HT-29 (cell line): ENCODE measurements around the gene FBXL15. TPM values are rescaled to one million over a fixed set of nuclear protein-coding genes. Genes with fewer than 3 reads are reported as not detected.
A peak's percentile ranks its signal among the peaks of the same experiment; 100 is the strongest.

Experiments
- DNase-seq: peaks from one replicate; pipeline ENCODE4 v3.0.0-alpha.2; 2015; ENCODE audit warnings: low spot score
- total RNA-seq: library from RNA; depleted of rRNA; stranded (reverse); fragments of >200 nt; shearing (Covaris generic); gene quantifications from 2 replicates; pipeline ENCODE4 v1.2.3, GENCODE V29; 2014

Gene FBXL15
- total RNA-seq, 1 experiment from 2014 or later, result 25.5 TPM

DNA sequence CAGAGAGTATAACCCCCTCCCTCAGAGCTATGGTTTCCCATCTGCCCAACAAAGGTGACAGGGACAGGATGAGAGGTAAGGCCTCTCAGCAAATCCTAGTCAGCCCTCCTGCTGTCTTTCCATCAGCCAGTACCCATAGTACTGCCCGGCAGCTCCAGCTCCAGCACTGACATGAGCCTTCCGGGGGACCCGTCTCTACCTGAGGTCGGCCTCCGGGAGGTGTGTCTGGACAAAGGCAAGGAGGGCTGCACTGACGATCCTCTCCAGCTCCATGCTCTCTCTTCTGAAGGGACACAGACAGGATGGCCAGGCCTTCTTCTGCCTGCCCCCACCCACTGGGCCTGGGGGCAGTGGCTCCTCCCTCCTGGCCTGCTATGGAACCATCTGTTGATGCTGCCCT, 4.3 kb downstream of the FBXL15 start:
- no peak for DNase-seq

DNA sequence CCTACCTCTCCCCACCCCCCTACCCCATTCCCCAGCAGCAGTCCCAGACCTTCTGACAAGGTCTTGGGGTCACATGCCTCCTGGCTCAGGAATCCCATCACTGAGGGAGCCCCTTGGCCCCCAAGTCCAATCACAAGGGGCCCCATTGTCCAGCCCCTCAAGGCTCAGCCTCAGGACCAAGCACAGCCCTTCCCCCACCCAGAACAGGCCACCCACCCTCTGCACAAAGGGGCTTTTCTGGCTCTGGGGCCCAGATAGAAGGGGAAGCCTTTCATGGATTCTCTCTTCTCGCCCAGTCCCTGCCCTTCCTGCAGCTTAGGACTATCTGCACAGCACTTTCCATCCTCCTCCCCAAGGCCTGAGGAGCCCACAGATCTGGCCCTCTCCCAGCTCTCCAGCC, 4.8 kb downstream of the FBXL15 start:
- DNase-seq, result no peak

DNA sequence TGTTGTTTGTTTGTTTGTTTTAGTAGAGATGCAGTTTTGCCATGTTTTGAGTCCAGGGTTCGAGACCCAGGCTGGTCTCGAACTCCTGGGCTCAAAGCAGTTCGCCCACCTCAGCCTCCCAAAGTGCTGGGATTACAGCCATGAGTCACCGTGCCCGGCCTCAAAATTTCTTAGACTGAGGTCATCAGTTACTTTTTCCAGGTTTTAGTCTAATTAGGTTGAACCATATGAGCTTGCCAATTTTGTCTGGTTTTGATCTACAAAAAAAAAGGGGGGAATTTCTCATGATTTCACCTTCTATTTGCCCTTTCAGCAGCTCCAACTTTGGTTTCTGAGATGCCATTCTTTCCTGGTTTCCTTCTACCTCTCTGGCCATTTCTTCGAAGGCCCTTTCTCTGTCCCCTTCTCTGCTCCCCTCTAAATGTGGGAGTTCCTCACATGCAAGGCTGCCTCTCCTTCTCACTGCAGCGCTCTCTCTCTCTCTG, 6.2 kb downstream of the FBXL15 start:
- DNase-seq, result no peak

DNA sequence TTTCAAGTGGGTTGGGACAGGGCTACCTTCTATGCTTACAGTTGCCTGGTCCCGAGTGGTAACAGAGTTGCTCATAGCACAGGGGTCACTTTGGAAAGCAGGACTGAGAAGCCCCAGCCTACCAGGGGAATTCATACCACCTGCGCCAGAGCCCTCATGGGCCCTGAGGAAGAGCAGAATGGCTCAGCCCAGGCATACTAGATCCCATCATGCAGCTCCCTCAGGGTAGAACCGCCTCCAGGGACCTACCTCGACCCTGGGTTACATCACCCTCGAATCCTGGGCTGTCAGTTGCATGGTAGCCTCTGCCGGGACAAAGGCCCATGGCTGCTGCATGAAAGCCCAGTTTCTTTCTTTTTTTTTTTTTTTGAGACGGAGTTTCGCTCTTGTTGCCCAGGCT, 8.8 kb downstream of the FBXL15 start:
- no peak for DNase-seq

DNA sequence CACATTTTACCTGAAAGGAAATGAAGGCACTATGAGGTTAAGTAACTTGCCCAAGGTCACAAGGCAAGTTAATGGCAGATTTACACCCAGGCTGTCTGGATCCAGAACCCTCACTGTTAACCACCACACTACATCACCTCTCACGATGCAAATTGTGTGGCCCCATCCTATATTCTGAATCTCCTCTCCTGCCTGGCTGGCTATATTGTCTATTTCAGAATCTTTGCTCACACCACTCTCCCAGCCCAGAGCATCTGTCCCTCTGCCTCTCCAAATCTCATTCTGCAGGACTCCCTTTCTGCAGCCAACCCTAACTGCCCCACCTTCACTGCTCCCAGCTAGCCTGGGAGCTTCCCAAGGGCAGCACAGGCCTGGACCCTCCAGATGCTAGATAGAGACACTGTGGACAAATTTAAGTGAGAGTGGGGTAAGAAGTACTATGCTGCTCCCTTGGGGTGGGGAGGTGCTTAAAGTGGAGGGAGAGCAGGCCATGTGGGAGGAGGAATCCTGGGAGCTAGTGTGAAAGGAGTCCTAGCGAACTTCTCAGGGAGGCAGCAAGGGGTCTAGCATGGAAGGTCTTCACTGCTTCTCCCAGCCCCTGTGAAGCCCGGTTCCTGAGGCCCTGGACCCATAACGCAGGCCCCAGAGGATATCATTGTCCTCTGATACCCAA, 11.0 kb downstream of the FBXL15 start:
- DNase-seq, result peak; percentile 14

DNA sequence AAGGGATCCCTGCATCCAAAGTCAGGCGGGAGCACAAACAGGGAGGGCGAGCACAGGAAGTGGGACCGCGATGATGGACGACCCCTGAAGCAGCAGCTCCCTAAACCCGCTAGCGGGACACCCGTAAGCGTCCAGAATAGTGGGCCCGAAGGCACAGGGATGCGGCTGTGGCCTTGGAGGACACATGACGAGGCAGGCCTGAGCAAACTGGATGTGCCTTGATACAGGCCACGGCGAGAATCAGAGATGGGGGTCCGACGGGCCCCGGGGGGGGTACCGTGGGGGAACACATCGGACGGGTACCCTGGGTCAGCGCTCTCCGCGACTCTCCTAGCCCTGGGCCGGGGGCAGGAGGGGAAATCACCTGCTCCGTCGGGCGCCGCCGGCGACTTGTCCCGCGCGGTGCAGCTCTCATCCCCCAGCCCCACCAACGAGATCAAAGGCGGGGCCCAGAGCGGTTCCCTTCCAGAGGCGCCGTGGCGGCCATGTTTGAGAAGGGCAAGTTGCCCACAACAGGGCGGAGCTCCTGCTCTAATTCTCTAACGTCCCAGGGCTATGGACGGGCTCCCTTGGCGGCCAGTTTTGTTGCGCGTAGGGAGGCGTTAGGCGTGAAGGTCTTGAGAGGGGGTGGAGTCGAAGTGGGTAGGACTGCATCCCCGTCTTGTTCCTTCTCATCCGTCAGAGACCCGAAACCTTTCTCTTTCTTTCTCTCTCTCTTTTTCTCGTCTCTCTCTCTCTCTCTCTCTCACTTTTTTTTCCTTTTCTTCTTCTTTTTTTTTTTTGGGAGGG, 11.7 kb downstream of the FBXL15 start, which contains the start of gene CUEDC2:
CUEDC2 (minus strand) TSS at position 413 of the 789 bp plus-strand sequence. CDS start 7,386 bp downstream, outside the sequence.
- DNase-seq, result peak; percentile 96

DNA sequence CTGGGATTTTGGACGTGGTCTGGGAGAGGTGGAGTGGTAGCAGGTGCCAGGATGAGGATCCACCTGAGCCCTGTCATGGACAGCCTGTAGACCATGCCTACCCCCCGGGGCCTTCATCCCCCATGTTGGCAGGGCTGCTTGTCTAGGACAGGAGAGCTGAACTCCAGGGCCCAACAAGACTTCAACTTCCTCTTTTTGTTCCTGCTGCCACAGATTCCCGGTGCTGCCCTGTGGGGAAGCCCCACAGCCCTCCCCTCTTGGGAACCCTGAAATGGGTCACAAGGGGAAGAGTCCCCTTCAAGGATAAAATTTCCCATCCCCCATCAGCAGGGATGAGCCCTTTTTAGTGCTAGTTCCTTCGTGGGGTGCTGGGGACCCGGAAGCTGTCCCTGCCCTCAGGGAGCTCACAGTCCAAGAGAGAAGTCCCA, 13.0 kb downstream of the FBXL15 start:
- DNase-seq, result no peak

DNA sequence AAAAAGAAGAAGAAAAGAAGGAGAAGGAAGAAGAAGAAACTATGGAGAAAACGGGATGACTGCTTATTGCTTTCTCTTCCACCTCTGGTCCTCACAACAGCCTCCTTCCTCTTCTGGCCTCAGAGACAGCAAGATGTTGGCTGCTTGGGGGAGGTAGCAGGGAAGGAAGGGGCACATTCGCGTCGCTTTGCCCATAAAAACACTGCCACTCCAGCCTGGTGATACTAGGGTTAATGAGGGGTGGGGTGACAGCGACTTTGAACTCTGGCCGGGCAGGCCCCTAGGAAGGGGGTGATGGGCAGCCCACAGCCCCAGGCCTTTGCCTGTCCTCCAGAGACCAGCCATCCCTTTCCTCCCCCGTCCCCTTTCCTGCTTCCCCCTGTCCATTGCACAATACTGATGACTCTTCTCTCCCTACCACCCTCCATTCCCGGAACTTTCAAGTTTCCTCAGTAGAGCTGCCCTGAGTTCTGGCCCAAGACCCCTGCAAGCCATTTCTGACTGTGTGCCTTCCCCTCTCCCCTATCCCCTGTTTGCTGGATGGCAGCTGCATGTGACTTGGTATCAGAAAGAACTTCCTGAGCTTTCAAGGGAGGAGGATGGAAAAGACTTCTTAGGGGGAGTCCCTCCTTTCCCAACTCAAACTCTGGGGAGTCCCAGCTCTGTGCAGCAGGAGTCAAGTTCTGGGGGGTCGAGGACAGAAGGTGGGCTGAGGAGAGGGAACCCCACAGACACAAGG, 13.9 kb downstream of the FBXL15 start:
- no peak for DNase-seq

DNA sequence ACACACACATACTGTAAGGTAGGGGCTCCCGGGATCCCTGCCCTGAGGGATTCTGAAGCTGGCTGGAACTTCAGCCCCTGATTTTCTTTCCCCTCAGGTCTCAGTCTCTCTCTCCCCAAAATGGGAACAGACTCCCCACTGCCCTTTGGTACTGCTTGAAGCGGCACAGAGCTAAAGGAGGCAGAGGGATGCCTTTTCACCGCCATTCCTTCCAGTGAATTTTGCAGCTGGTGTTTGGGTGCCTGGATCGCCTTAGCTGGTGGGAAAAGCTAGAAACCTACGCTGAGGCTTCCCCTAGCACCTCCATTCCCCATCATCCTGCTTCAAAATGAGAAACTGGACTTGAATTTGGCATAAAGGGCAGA, 14.5 kb downstream of the FBXL15 start:
- no peak for DNase-seq

DNA sequence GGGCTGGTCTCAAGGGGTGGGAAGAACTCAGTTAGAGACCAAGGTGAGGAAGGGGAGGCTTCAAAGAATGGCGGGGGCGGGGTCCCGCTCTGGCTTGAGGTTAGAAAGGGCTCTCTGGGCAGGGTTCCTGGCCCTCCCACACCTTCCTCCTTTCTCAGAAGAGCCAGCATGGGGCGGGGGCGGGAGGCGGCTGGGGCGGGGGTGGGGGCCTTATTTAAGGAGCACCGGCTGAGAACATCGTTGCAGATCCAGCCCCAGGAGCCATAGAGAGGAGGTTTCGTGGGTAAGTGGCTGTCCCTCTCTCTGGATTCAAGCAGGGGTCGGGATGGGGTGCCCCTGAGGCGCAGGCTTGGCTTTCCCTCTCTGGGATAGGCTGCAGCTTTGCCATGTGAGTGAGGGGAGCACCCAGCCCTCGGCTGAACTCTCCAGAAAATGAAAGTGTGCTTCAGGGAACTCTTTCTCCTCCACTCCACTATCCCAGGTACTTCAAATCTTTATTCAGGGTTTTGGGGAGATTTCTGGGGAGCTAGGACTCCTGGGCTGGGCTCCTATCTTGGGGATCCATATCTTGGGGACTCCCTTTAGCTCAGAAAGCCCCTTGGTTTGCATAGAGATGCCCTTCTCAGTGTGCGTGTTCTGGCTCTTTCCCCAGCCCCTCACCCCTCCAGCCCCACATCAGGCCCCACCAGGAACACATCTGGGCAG, 15.0 kb downstream of the FBXL15 start:
- no peak for DNase-seq

DNA sequence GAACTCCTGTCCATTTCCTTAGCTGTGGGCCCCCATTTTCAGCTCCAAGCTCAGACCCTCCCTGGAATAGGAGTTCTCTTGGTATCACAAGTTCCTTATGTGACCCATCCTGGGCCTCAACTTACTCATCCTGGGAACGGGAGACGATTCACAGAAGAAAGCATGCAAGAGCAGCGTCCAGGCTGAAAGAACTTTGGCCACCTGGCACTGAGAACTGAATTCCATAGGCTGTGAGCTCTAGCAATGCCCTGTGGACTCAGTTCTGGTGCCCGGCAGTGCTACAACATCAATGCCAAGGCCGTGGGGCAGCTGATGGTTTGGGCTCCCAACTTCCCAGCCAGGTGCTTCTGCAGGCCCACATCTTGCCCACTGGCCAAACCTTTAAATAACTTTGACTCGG, 15.7 kb downstream of the FBXL15 start:
- DNase-seq, result no peak

DNA sequence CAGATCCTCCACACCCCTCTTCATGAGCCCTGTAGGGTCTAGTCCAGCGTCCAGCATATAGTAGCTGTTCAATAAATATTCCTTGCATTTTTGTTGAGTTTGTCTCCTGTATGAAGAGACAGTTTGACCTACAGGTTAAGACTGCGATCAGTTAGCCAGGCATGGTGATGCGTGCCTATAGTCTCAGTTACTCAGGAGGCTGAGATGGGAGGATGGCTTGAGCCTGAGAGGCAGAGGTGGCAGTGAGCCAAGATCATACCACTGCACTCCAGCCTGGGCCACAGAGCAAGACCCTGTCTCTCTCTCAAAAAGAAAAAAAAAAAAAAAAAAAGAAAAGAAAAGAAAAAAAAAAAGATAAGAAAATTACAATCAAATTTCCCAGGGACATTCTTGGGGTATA, 16.9 kb downstream of the FBXL15 start:
- no peak for DNase-seq

DNA sequence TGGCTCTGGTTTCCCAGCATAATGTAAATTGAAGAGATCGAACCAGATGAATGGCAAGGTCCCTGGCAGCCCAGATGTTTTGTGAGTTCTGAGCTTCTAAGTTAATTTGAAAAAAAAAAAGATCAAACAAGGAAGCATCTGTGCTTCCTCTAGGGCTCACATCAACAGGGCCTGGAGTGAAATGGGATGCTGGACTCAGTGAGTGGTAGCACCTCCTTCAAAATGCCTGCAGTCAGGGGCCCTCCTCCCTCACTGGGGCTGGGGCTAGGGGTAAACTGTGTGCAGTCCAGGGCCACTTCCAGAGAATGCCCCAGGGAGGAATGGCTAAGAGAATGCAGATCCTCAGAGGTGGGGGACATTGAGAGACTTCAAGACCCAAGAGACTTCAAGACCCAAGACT, 17.7 kb downstream of the FBXL15 start:
- no peak for DNase-seq

DNA sequence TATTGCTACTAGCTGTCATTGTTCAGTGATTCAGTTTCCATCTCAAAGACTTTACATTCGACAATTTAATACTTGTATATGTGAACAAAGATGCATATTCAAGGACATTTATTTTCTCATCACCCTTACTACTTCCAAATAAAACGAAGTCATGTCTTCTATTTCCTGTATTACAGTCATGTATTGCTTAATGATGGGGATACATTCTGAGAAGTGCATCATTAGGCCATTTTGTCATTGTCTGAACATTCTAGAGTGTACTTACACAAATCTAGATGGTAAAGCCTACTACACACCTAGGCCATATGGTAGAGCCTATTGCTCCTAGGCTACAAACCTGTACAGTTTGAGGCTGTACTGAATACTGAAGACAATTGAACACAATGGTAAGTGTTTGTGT, 24.2 kb downstream of the FBXL15 start:
- DNase-seq, result no peak

DNA sequence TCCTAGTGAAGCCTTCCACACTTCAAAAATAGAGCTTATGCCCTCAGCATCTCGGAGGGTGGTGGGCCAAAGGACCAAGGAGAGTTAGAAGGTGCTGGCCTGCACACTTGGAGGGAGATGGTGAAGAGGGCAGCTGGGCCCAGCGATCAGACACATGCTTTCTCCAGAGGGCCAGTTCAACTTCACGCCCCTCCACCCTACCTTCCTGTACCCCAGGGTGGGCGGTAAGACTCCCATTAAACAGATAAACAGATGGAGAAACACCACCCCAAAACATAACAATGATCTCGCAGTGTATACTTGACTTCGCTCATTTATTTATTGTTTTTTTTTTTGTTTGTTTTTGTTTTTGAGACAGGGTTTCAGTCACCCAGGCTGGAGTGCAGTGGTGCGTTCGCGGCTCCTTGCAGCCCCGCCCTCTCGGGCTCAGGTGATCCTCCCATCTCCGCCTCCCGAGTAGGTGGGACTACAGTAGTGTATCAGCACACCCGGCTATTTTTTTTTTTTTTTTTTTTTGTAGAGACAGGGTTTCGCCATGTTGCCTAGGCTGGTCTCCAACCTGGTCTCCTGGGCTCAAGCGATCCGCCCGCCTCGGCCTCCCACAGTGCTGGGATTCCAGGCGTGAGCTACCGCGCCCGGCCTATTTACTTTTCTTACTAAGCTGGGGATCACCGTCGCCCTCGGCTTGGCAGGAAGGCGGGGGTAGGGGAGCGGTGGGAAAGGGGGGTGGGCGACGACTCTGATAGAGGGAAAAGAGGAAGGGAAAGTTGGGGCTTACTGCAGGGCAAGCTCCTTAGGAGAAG, 28.9 kb downstream of the FBXL15 start:
- peak; percentile 81 for DNase-seq

DNA sequence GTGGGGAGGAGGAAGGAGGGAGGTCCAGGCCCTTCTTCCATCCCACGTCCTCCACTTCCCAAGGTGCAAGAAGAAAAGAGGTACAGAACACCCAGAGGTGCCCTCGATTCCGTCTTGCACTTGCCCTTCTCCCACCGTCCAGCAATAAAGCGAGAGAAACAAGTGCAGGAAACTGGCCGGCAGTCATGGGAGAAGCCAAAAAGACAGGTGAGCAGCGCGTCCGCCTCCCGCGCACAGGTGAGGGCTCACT, 29.4 kb downstream of the FBXL15 start:
- no peak for DNase-seq

DNA sequence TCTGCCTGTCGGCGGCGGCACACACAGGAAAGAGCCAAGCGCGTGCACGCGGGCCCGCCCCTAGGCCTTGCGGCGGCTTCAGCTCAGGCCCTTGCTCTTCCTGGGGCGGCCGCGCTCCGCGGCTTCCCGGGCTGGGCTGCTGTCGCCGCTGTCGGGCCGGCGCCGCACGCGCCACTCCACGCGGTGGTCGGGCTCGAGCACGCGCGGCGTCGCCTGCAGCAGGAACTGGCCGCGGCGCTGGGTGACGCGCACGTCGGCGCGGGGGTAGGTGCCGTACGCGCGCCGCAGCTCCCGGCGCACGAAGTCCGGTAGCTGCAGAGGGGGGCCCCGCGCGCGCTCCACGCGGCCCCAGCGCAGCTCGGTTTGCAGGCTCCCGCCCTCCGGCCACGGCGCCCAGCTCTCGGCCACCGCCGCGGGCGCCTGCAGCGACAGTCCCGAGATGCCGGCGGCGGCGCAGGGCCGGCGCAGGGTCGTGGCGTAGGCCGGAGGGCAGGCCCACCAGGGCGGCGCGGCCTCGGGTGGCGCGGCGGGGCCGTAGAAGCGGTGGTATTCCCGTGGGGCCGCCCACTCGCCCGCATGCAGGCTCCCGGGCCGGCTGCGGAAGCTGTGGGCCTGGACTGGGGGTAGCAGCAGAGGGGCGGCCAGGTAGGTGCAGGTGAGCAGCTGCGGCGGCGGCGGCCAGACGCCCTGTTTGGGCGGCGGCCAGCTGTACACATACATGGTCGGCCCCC, 29.9 kb downstream of the FBXL15 start:
- DNase-seq, result peak; percentile 93

DNA sequence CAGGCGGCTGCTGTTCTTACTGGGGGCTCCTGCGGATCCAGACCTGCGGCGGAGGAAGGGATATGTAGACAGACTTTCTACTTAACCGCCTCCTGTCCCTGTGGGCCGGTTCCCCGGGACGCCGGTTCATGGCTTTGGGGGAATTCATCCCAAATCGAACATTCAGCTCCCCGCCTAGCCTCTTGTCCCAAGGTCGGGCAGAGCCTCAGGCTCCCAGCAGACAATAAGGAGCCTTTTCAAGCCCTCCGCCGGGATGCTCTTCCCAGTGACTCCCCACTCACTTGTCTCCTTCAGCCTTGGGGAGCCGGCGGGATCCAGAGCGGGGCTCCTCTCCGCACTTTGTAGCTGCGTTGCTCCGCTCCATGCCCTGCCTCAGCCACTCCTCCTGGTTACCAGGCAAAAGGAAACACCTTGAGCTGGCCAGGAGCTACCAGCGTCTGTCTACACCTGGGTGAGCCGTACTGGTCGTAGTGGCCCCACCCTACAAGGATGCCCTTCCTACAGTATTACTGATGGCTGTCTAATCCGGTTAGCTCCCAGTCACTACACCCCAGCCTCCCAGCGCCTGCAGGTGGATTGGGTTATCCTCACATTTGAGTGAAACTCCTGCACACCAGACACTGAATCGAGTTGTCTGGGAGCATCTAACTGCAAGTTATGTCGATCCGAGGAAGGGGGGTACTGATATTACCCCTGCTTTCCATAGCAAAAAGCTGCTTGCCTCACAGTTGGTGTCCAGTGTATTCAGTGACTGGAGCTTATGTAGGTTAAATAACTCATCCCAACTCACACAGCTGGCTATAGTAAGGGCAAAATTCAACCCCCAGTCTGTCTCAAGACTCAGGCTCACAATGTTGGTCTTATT, 30.7 kb downstream of the FBXL15 start, which contains the start of gene C10orf95:
C10orf95 (minus strand) TSS at position 439 of the 865 bp plus-strand sequence. CDS start 450 bp downstream, outside the sequence.
- peak; percentile 59 for DNase-seq

DNA sequence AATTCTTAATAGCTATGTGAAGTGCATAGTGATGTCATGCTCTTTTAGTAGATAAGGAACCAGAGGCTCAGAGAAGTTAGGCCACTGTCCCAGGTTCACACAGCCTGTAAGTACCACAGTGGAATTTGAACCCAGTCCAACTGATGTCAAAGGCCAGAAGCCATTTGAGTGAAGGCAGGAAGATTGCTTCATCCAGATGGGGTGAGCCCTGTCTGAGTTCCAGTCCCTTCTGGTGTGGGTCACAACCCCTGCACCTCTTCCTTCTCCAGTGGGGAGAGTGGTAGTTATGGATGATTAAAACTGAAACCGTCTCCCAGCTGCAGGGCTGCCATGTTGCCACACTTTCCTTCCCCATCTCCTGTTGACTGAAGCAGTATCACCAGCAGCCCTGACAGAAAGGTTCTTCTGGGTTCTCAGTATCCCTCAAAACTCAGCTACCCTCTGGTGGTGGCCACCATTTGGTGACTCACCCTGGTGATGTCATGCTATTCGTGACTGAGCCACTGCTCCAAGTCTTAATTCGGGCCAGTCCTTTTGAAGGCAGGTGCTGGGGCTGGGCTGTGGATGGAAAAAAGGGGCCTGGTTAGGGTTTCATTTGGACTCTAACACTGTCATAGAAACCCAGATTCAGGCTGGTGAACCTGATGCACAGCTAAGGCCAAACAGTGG, 32.2 kb downstream of the FBXL15 start:
- no peak for DNase-seq
